SU-DHL-6 (cell line): Measurements from ENCODE around the gene RASL11B.

ENCODE experiments used
- EZH2phosphoT487 ChIP-seq: fragments of 200-600 bp; sonication (generic), shearing (Covaris generic); conservative IDR thresholded peaks from 2 replicates; pipeline ENCODE4 v1.6.1; 2018; ENCODE audit warnings: mild to moderate bottlenecking, antibody characterized with exemption, low read length, moderate library complexity, mixed read lengths
- TF ChIP-seq, protein P1 (sequence below): fragments of 200-600 bp; sonication (generic); IDR thresholded peaks from one replicate; pipeline ENCODE4 v1.5.1; 2017; ENCODE audit warnings: antibody characterized with exemption, mild to moderate bottlenecking, low read length, moderate library complexity; ENCODE audit not compliant: insufficient read depth, poor library complexity, severe bottlenecking

DNA sequence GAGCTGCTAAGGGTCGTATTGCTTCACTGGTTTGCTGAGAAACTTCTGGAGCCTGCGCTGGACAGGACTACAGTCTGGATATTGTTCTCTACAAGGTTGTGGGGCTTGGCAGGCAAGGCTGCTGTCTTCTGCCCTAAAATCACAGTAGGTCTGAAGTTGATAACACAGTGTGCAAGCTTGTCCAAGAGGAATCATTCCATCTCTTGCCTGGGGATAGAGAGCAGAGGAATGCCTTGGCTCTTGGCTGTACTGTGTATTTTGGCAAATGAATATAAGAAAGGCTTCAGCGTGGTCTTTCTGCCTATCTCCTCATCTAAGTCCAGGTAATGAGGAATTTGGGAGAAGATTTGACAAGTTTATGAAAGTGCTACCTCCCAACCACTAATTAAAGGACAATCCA is 9.4 kb upstream of the RASL11B start:
- TF ChIP-seq, protein P1, sequence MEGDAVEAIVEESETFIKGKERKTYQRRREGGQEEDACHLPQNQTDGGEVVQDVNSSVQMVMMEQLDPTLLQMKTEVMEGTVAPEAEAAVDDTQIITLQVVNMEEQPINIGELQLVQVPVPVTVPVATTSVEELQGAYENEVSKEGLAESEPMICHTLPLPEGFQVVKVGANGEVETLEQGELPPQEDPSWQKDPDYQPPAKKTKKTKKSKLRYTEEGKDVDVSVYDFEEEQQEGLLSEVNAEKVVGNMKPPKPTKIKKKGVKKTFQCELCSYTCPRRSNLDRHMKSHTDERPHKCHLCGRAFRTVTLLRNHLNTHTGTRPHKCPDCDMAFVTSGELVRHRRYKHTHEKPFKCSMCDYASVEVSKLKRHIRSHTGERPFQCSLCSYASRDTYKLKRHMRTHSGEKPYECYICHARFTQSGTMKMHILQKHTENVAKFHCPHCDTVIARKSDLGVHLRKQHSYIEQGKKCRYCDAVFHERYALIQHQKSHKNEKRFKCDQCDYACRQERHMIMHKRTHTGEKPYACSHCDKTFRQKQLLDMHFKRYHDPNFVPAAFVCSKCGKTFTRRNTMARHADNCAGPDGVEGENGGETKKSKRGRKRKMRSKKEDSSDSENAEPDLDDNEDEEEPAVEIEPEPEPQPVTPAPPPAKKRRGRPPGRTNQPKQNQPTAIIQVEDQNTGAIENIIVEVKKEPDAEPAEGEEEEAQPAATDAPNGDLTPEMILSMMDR = no peak
- TF ChIP-seq EZH2phosphoT487 = no peak
